Measurements from ENCODE around the gene NBPF12. TPM values are rescaled to one million over a fixed set of nuclear protein-coding genes. Genes with fewer than 3 reads are reported as not detected.

The NBPF12 gene
- total RNA-seq: 7.2 and 11.8 TPM in 2 replicates

GRCh38 chr1:146938242-146938902, at the start of gene NBPF12:
NBPF12 (plus strand) TSS chr1:146938324; CDS start chr1:146960144, 21,820 bp downstream.

Other genes starting within 250 kb of the NBPF12 start
- 17.5 and 22.2 TPM in 2 replicates for gene PRKAB2, start 234.1 kb downstream of the NBPF12 start, total RNA-seq

Data from hair follicle dermal papilla cell (primary cell).